Skin of body (tissue), 2 donors: Measurements from ENCODE around the gene RNH1. TPM values are rescaled to one million over a fixed set of nuclear protein-coding genes. Genes with fewer than 3 reads are reported as not detected.
"Not testable (repeated sequence)": the region's sequence is repeated elsewhere in the genome, so short reads cannot be mapped to it uniquely, and the experiment has no call there.

ENCODE experiments used
- DNase-seq: peaks from one replicate; lab custom pipeline; 2025; lab: John Stamatoyannopoulos, UW
- total RNA-seq: library from RNA; depleted of rRNA; stranded (reverse); fragments of >200 nt; gene quantifications from one replicate; pipeline ENCODE4 v1.2.3, GENCODE V29; 2014

The RNH1 gene
- total RNA-seq, 1 donor from 2014 or later = 83.8 TPM

- no peak for DNase-seq
These were observed 13.6 kb upstream of the RNH1 start for GRCh38 chr11:520428-521176.

GRCh38 chr11:518463-519202, 11.6 kb upstream of the RNH1 start:
- DNase-seq = no peak

DNA sequence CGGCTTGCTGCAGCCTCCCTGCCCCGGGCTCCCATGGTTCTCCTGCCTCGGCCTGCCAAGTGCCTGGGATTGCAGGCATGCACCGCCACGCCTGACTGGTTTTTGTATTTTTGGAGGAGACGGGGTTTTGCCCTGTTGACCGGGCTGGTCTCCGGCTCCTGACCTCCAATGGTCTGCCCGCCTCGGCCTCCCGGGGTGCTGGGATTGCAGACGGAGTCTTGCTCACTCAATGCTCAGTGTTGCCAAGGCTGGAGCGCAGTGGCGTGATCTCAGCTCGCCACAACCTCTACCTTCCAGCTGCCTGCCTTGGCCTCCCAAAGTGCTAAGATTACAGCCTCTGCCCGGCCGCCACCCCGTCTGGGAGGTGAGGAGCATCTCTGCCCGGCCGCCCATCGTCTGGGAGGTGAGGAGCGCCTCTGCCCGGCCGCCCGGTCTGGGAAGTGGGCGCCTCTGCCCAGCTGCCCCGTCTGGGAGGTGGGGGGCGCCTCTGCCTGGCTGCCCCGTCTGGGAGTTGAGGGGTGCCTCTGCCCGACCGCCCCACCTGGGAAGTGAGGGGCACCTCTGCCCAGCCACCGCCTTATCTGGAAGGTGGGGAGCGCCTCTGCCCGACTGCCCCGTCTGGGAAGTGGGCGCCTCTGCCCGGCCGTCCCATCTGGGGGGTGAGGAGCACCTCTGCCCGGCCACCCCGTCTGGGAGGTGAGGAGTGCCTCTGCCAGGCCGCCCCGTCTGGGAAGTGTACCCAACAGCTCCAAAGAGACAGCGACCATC, 10.1 kb upstream of the RNH1 start:
- DNase-seq = not testable (repeated sequence)

GRCh38 chr11:516400-516799, 9.4 kb upstream of the RNH1 start:
- DNase-seq = no peak

DNA sequence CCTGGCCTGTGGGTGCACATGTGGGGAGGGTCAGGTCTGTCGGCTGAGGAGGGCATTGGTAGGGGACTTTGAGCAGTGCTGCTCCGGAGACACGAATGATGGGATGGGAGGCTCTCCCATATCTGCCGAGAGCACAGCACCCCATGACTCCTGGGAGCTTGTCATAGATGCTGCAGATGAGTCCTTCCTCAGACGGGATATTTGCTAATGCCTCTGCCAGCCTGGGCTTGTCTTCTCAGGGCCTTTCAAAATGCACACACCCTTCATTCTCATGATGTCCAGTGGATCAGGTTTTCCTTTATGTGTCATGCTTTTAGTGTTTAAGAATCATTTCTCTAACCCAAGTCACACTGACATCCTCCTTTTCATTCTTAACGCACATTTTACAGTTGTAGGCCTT, 8.1 kb upstream of the RNH1 start:
- DNase-seq = no peak

DNA sequence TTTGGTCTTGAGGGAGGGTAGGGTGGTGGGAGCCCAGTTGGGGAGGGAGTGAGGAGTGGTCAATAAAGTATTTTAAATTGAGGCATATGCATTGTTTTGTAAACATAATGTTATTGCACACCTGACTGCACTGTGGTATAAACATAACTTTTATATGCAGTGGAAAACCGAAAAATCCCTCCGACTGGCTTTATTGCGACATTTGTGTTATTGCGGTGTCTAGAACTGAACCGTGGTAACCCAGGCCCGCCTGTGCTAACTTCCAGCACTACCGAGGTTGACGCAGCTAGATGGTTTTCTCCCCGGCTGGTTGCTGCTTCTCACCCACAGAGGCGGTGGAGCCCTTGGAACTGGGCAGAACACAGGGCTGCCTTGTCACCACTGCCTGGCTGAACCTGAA, 7.6 kb upstream of the RNH1 start:
- no peak for DNase-seq

DNA sequence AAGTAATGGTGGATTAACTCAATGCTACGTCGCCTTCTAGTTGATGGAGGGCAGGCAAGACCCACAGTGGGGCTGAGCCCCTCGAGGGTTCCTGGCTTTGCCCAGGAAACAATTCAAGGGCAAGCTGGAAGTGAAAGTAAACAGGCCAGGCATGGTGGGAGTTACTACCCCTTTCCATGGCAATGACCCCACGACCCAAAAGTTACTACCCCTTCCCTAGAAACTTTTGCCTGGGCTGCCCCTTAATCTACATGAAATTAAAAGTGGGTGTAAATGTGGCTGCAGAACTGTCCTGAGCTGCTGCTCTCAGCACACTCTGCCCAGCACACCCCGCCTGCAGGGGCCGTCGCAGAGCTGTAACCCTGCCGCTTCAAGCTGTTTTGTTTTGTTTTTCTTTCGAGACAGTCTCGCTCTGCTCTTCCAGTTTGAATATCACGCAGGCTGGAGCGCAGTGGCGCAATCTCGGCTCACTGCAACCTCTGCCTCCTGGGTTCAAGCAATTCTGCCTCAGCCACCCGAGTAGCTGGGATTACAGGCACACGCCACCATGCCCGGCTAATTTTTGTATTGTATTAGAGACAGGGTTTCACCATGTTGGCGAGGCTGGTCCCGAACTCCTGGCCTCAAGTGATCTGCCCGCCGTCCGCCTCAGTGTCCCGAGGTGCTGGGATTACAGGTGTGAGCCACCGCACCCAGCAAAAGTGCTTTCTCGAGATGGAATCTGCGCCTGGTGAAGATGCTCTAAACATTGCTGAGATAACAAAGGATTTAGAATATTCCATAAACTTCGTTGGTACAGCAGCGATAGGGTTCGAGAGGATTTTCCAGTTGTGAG, 5.9 kb upstream of the RNH1 start:
- no peak for DNase-seq

GRCh38 chr11:508956-509355, 1.9 kb upstream of the RNH1 start:
- DNase-seq = no peak

DNA sequence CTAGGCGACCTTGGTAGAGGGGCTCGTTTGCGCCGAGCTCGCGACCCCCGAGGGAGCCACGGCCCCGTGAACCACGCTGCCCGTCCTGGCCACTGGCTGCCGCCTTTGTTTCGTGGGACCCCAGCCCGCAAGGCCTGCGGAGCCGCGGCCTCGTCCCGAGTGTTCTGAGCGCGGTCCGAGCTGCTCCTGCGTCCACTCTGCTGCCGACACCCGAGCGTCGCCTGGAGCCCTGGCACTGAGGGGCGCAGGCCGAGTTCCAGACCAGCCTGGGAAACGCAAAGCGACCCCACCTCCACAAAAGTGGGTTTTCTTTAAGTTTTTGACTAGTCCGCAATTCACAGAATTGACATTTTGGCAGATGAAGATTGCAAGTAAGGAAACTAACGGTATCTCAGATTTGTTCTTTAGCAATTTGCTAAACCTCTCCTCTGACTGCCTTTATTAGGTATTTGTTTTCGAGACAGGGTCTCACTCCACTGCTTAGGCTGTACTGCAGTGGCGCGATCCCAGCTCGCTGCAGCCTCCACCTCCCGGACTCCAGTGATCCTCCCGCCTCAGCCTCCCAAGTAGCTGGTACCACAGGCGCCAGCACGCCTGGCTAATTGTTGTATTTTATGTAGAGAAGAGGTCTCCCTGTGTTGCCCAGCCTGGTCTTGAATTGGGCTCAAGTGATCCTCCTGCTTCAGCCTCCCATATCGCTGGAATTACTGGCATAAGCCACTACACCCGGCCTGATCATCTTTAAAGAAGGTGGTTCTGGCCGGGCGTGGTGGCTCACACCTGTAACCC, 879 bp upstream of the RNH1 start:
- no peak for DNase-seq

DNA sequence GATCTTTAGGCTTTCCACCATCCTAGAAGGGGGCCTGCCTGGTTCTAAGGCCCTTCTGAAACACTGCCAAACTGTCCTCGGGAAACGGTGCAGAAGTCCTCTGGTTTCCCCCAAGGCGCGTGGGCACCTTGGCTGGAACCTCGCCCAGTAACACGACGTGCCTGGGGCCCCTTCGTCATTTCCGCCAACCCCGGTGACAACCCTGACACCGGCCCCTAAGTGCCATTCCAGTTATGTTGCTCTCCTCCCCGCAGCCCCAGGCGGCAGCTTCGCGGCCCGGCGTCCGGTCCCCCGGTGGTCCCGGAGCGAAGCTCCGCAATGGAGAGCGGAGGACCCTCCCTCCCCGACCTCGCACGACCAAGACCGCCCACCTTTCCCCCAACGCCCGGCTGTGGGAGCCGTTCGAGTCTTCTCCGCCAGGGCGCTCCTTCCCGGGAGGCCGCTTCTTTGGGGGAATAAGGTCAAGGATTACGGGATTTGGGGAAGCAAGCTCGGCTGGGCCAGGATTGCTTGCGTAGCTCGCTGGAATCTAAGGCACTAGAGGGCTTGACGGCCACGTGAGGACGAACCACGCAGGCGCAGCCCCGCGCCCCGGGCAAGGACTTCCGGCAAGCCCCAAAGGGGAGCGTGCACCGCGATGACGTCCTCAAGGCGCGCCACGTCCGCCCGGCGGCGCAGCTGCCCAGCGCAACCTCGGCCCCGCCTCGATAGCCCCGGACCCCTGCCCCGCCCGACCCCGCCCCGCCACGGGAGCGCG, 626 bp downstream of the RNH1 start:
- peak; percentile 97 for DNase-seq

DNA sequence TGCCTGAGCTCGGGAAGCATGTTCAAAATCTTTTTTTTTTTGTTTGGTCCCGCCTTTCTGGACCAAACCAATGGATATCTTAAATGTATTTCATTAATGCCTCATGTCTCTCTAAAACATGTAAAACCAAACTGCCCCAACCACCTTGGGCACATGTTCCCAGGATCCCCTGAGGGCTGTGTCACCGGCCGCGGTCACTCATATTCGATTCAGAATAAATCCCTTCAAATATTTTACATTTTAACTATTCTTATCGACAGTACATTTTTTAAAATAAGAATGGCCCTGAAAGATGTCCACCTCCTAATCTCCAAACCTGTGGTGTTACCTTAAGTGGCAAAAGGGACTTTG, 2.1 kb downstream of the RNH1 start:
- no peak for DNase-seq

- DNase-seq = peak; percentile 61
These were observed 2.7 kb downstream of the RNH1 start for GRCh38 chr11:504053-504993.

GRCh38 chr11:503179-503981, 3.7 kb downstream of the RNH1 start:
- DNase-seq = no peak

- no peak for DNase-seq
These were observed 4.5 kb downstream of the RNH1 start for GRCh38 chr11:502288-503178.

DNA sequence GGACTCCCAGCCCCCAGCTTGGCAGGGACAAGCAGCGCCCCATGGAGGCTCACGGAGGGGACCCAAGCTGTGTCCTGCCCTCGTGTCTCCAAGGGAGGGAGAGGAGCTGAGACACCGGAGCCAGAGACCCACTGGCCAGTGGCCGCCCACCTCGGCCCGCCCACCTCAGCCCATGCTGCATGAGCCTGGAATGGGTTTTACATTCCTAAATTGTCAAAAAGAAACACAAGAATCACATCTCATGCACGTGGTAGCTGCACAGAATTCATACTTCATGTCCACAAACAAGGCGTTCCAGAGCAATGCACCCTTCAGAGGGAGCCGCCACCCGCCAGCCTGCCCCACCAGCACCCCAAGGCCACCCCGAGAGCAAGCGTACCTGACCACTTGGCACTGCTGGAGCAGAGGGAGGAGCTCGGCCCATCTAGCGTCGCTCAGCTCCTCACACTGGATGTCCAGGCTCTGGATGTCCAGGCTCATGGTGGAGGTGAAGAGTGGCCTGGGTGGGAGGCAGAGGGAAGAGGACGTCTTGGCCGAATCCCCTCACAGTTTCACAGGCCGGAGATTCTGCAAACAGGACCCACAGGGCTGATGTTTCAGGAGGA, 5.3 kb downstream of the RNH1 start:
- DNase-seq = no peak

- no peak for DNase-seq
These were observed 5.9 kb downstream of the RNH1 start for GRCh38 chr11:501001-501682.
